HCT116 (cell line): Measurements from ENCODE around the gene ACP1. TPM values are rescaled to one million over a fixed set of nuclear protein-coding genes. Genes with fewer than 3 reads are reported as not detected.

Experiments
- ATAC-seq: fragments of 200-7000 bp; cut with Tn5 transposase; 2 replicates; pipeline ENCODE4 v1.9.1; 2020; ENCODE audit warnings: mild to moderate bottlenecking, moderate library complexity
- BruUV-seq: library from RNA; stranded (reverse); fragments of 400-500 nt; replicated peaks from 2 replicates; lab custom pipeline; 2021; lab: Mats Ljungman, UMichigan
- CTCF ChIA-PET: fragments of 300-600 bp; sonication (Branson Sonifier 250); formaldehyde crosslinking; loops from one replicate; lab custom pipeline; 2021; ENCODE audit warnings: antibody characterized with exemption; lab: Charles Lee
- POLR2A ChIA-PET: fragments of 300-600, 350-600 bp; sonication (Branson Sonifier 250); formaldehyde crosslinking; loops from one replicate; lab custom pipeline; 2021; ENCODE audit warnings: antibody characterized with exemption; lab: Charles Lee
- RAD21 ChIA-PET, 2 experiments: fragments of 300-600 bp; sonication (Branson Sonifier 250); formaldehyde crosslinking; loops; one replicate each; lab custom pipeline; 2023; ENCODE audit warnings: low total read pairs in 2 of 2; ENCODE audit not compliant: uncharacterized antibody in 2 of 2, unreplicated experiment in 2 of 2, low non-redundant PET in 1 of 2; lab: Charles Lee
- DNase-seq: peaks from one replicate; pipeline ENCODE4 v3.0.0-alpha.2; 2010; ENCODE audit warnings: low read depth, low spot score
- H2AFZ ChIP-seq: fragments of 200-600 bp; shearing (Covaris generic), sonication (generic); 2 replicates; pipeline ENCODE4 v1.6.1; 2017; ENCODE audit warnings: low read depth, mixed run types, mixed read lengths, antibody characterized with exemption, low read length; ENCODE audit not compliant: poor library complexity, severe bottlenecking
- H3K27ac ChIP-seq: 2 replicates; pipeline ENCODE4 v1.5.1; 2012; ENCODE audit warnings: low read depth, low read length
- H3K27me3 ChIP-seq: fragments of 200-600 bp; sonication (generic); 2 replicates; pipeline ENCODE4 v1.6.1; 2016; ENCODE audit warnings: mixed run types, low read length, mixed read lengths; ENCODE audit not compliant: insufficient read depth
- H3K36me3 ChIP-seq, 2 experiments: fragments of 200-500 bp in 1 of 2; fragments of 200-600 bp in 1 of 2; sonication (Bioruptor generic) in 1 of 2; sonication (generic) in 1 of 2; 2 replicates each; pipeline versions ENCODE4 v1.5.1 to v1.6.1; 2014 to 2016; ENCODE audit warnings: low read length in 2 of 2, inconsistent platforms in 1 of 2, mixed read lengths in 1 of 2, mixed run types in 1 of 2; ENCODE audit not compliant: insufficient read depth in 2 of 2, control insufficient read depth in 1 of 2
- H3K4me1 ChIP-seq, 2 experiments: fragments of 200-600 bp in 1 of 2; sonication (generic) in 1 of 2; 2 replicates each; pipeline versions ENCODE4 v1.5.1 to v1.6.1; 2012 to 2017; ENCODE audit warnings: low read length in 2 of 2, inconsistent platforms in 1 of 2, mild to moderate bottlenecking in 1 of 2, mixed read lengths in 1 of 2, mixed run types in 1 of 2, moderate library complexity in 1 of 2; ENCODE audit not compliant: insufficient read depth in 2 of 2, control insufficient read depth in 1 of 2
- H3K4me2 ChIP-seq: fragments of 200-600 bp; sonication (generic); 2 replicates; pipeline ENCODE4 v1.6.1; 2017; ENCODE audit warnings: mixed run types, low read length, mixed read lengths
- H3K4me3 ChIP-seq, 2 experiments: fragments of 200-600 bp in 1 of 2; sonication (generic) in 1 of 2; replicated peaks in 1 of 2; 2 replicates each; pipeline ENCODE4 v1.5.1; 2011 to 2016; ENCODE audit warnings: low read length in 2 of 2, control low read depth in 1 of 2, low read depth in 1 of 2, mild to moderate bottlenecking in 1 of 2, mixed read lengths in 1 of 2, mixed run types in 1 of 2
- H3K79me2 ChIP-seq: fragments of 200-600 bp; sonication (generic); 2 replicates; pipeline ENCODE4 v1.6.1; 2017; ENCODE audit warnings: mild to moderate bottlenecking, mixed run types, low read length, moderate library complexity, mixed read lengths; ENCODE audit not compliant: insufficient read depth
- H3K9ac ChIP-seq: fragments of 200-600 bp; sonication (generic); 2 replicates; pipeline ENCODE4 v1.6.1; 2016; ENCODE audit warnings: low read length, mixed read lengths
- H3K9me2 ChIP-seq: fragments of 200-600 bp; sonication (generic), shearing (Covaris generic); 2 replicates; pipeline ENCODE4 v1.6.1; 2017; ENCODE audit warnings: mixed run types, mild to moderate bottlenecking, moderate library complexity; ENCODE audit not compliant: insufficient read depth
- H3K9me3 ChIP-seq, 2 experiments: fragments of 200-500 bp in 1 of 2; fragments of 200-600 bp in 1 of 2; sonication (Bioruptor generic) in 1 of 2; sonication (generic) in 1 of 2; 2 replicates each; pipeline ENCODE4 v1.6.1; 2014 to 2017; ENCODE audit warnings: low read length in 2 of 2, mixed read lengths in 2 of 2, inconsistent platforms in 1 of 2, low read depth in 1 of 2, mild to moderate bottlenecking in 1 of 2, mixed run types in 1 of 2, moderate library complexity in 1 of 2; ENCODE audit not compliant: control insufficient read depth in 1 of 2, insufficient read depth in 1 of 2
- H4K20me1 ChIP-seq: fragments of 200-600 bp; sonication (generic), shearing (Covaris generic); 2 replicates; pipeline ENCODE4 v1.6.1; 2017; ENCODE audit warnings: mixed run types, mild to moderate bottlenecking, moderate library complexity; ENCODE audit not compliant: insufficient read depth
- CBX3 ChIP-seq: IDR thresholded peaks from 2 replicates; pipeline ENCODE4 v1.6.1; 2012; ENCODE audit warnings: low read depth
- CEBPB ChIP-seq: IDR thresholded peaks from 2 replicates; pipeline ENCODE4 v1.6.1; 2012; ENCODE audit warnings: low read depth
- EGR1 ChIP-seq: IDR thresholded peaks from 2 replicates; pipeline ENCODE4 v1.6.1; 2012; ENCODE audit warnings: low read depth
- ELF1 ChIP-seq: IDR thresholded peaks from 2 replicates; pipeline ENCODE4 v1.6.1; 2012; ENCODE audit warnings: low read depth, borderline replicate concordance
- EZH2 ChIP-seq: fragments of 200-600 bp; sonication (generic); IDR thresholded peaks from 2 replicates; pipeline ENCODE4 v1.6.1; 2017; ENCODE audit warnings: antibody characterized with exemption, mixed run types
- FOSL1 ChIP-seq: IDR thresholded peaks from 2 replicates; pipeline ENCODE4 v1.6.1; 2012; ENCODE audit warnings: low read depth
- JUND ChIP-seq: IDR thresholded peaks from 2 replicates; pipeline ENCODE4 v1.6.1; 2012
- POLR2AphosphoS5 ChIP-seq: IDR thresholded peaks from 2 replicates; pipeline ENCODE4 v1.6.1; 2011; ENCODE audit warnings: mild to moderate bottlenecking, low read depth, low read length, moderate library complexity
- RAD21 ChIP-seq: IDR thresholded peaks from 2 replicates; pipeline ENCODE4 v1.6.1; 2012; ENCODE audit warnings: low read depth, mild to moderate bottlenecking
- SIN3A ChIP-seq: IDR thresholded peaks from 2 replicates; pipeline ENCODE4 v1.6.1; 2012; ENCODE audit warnings: low read depth
- SP1 ChIP-seq: IDR thresholded peaks from 2 replicates; pipeline ENCODE4 v1.6.1; 2012; ENCODE audit warnings: low read depth
- SRF ChIP-seq: IDR thresholded peaks from 2 replicates; pipeline ENCODE4 v1.6.1; 2012; ENCODE audit warnings: low read depth
- TCF7L2 ChIP-seq: IDR thresholded peaks from 2 replicates; pipeline ENCODE4 v1.7.0; 2011; ENCODE audit warnings: borderline replicate concordance, inconsistent platforms; ENCODE audit not compliant: insufficient read depth, insufficient read length; ENCODE audit errors: extremely low read depth
- YY1 ChIP-seq: IDR thresholded peaks from 2 replicates; pipeline ENCODE4 v1.6.1; 2011; ENCODE audit warnings: low read length, low read depth, moderate library complexity, mild to moderate bottlenecking; ENCODE audit not compliant: insufficient replicate concordance; ENCODE audit errors: extremely low read depth
- ZNF274 ChIP-seq: fragments of 200-500 bp; sonication (Bioruptor generic); IDR thresholded peaks from 2 replicates; pipeline ENCODE4 v1.6.1; 2014; ENCODE audit warnings: mild to moderate bottlenecking, low read depth, low read length, inconsistent platforms
- intact Hi-C: fragments of 100-400 bp; cut with micrococcal nuclease; formaldehyde crosslinking; loops from 2 replicates; pipeline ENCODE4 v1.10.0; 2022
- total RNA-seq: library from RNA; stranded (reverse); gene quantifications from one replicate; pipeline ENCODE4 v1.2.1, GENCODE V29; 2021; ENCODE audit not compliant: unreplicated experiment
- TF ChIP-seq, protein P1 (sequence below): IDR thresholded peaks from 2 replicates; pipeline ENCODE4 v1.6.1; 2012; ENCODE audit warnings: low read depth
- TF ChIP-seq, protein P2 (sequence below): IDR thresholded peaks from 2 replicates; pipeline ENCODE4 v1.6.1; 2012
- TF ChIP-seq, protein P3 (sequence below), 3 experiments: fragments of 200-600 bp in 1 of 3; sonication (generic) in 1 of 3; IDR thresholded peaks in 2 of 3; conservative IDR thresholded peaks in 1 of 3; 2 replicates each; pipeline ENCODE4 v1.5.1; 2012 to 2017; ENCODE audit warnings: low read depth in 2 of 3, low read length in 2 of 3, antibody characterized with exemption in 1 of 3, borderline replicate concordance in 1 of 3, control low read depth in 1 of 3, mild to moderate bottlenecking in 1 of 3, mixed read lengths in 1 of 3, mixed run types in 1 of 3, moderate library complexity in 1 of 3; ENCODE audit not compliant: insufficient read depth in 1 of 3
- TF ChIP-seq, protein P4 (sequence below): IDR thresholded peaks from 2 replicates; pipeline ENCODE4 v1.6.1; 2012

ACP1 gene
- total RNA-seq, 1 experiment from 2014 or later: 113 TPM

DNA sequence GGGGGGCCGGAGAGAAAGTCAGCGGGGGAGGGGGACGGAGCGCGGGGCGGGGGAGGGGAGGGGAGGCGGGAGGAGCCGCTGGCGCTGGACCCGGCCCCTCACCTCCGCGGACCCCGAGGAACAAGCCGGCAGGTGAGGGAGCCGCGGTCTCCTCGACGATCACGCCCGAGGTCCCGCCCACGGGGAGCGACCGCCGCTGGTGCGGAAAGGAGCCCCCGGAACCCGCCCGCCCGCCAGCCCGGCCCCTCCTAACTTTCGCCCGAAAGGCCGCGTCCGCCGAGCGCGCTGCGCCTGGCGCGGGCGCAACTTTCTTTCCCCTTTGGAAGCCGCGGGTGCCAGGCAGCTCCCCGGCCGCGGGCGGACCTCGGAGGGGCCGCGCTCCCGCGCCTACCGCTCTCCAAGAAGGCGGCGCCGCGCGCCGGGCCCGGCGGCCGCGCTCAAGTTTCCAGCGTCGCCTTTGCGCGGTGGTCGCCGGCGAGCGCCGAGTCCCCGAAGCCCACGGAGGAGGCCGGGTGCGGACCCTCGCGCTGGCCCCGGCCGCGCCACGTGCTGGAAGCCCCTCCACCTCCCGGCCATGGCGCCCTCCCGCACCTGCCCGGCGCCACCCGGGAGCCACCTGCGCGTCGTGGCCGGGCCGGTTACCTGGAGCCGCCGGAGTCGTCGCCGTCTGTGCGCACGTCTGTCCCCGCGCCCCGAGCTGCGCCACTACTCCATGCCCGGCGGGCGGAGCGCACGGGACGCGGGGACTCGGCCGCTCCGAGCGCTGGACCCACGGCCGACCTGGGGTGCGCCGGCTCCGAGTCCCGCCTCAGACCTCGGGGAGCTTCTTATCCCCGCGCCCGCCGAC lies 23.4 kb downstream of the ACP1 start, which contains the start of gene ALKAL2:
Gene ALKAL2, minus strand, starts transcription at position 181 of the 847 bp plus-strand sequence. CDS start 256 bp downstream, outside the sequence.
- H4K20me1 ChIP-seq: no peaks in the 10 kb centered on the region
- TF ChIP-seq CEBPB (no peak), SRF (no peak), EGR1 (no peak), RAD21 (no peak), FOSL1 (no peak), SP1 (no peak), JUND (no peak), ZNF274 (no peak), POLR2AphosphoS5 (no peak), ELF1 (no peak), YY1 (no peak), SIN3A (no peak), EZH2 (no peak), CBX3 (no peak), TCF7L2 (no peak)
- TF ChIP-seq, protein P1, sequence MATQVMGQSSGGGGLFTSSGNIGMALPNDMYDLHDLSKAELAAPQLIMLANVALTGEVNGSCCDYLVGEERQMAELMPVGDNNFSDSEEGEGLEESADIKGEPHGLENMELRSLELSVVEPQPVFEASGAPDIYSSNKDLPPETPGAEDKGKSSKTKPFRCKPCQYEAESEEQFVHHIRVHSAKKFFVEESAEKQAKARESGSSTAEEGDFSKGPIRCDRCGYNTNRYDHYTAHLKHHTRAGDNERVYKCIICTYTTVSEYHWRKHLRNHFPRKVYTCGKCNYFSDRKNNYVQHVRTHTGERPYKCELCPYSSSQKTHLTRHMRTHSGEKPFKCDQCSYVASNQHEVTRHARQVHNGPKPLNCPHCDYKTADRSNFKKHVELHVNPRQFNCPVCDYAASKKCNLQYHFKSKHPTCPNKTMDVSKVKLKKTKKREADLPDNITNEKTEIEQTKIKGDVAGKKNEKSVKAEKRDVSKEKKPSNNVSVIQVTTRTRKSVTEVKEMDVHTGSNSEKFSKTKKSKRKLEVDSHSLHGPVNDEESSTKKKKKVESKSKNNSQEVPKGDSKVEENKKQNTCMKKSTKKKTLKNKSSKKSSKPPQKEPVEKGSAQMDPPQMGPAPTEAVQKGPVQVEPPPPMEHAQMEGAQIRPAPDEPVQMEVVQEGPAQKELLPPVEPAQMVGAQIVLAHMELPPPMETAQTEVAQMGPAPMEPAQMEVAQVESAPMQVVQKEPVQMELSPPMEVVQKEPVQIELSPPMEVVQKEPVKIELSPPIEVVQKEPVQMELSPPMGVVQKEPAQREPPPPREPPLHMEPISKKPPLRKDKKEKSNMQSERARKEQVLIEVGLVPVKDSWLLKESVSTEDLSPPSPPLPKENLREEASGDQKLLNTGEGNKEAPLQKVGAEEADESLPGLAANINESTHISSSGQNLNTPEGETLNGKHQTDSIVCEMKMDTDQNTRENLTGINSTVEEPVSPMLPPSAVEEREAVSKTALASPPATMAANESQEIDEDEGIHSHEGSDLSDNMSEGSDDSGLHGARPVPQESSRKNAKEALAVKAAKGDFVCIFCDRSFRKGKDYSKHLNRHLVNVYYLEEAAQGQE: no peak
- TF ChIP-seq, protein P2, sequence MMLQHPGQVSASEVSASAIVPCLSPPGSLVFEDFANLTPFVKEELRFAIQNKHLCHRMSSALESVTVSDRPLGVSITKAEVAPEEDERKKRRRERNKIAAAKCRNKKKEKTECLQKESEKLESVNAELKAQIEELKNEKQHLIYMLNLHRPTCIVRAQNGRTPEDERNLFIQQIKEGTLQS: no peak
- TF ChIP-seq, protein P3, sequence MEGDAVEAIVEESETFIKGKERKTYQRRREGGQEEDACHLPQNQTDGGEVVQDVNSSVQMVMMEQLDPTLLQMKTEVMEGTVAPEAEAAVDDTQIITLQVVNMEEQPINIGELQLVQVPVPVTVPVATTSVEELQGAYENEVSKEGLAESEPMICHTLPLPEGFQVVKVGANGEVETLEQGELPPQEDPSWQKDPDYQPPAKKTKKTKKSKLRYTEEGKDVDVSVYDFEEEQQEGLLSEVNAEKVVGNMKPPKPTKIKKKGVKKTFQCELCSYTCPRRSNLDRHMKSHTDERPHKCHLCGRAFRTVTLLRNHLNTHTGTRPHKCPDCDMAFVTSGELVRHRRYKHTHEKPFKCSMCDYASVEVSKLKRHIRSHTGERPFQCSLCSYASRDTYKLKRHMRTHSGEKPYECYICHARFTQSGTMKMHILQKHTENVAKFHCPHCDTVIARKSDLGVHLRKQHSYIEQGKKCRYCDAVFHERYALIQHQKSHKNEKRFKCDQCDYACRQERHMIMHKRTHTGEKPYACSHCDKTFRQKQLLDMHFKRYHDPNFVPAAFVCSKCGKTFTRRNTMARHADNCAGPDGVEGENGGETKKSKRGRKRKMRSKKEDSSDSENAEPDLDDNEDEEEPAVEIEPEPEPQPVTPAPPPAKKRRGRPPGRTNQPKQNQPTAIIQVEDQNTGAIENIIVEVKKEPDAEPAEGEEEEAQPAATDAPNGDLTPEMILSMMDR (IDR thresholded peaks at IDR 0.05 in 2 of 3, conservative IDR thresholded peaks at IDR 0.05 in 1 of 3; ENCODE audit: borderline replicate concordance in 1 of 3, insufficient read depth in 1 of 3, low read depth in 2 of 3, low read length in 2 of 3): no peak
- TF ChIP-seq, protein P4, sequence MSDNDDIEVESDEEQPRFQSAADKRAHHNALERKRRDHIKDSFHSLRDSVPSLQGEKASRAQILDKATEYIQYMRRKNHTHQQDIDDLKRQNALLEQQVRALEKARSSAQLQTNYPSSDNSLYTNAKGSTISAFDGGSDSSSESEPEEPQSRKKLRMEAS: no peak
- RAD21 ChIA-PET: no interaction called here
- H3K9me3 ChIP-seq: no peaks in the 10 kb centered on the region
- BruUV-seq: no TSS peak
- no peaks in the 10 kb centered on the region for H3K4me1 ChIP-seq
- no peak within 1 kb of the TSS for H3K4me3 ChIP-seq
- H3K4me2 ChIP-seq: no peak within 1 kb of the TSS
- no peak within 1 kb of the TSS for H2AFZ ChIP-seq
- CTCF ChIA-PET: no interaction called here
- intact Hi-C loops: no loop called here
- H3K27me3 ChIP-seq: no peaks in the 10 kb centered on the region
- no peaks in the 10 kb centered on the region for H3K9me2 ChIP-seq
- H3K36me3 ChIP-seq: no peaks in the 10 kb centered on the region
- no peak within 1 kb of the TSS for H3K9ac ChIP-seq
- DNase-seq: no peak
- no peaks in the 10 kb centered on the region for H3K79me2 ChIP-seq
- H3K27ac ChIP-seq: no peak within 1 kb of the TSS
- POLR2A ChIA-PET: no interaction called here
- ATAC-seq: no peak
